Measurements from ENCODE around the gene LTK. TPM values are rescaled to one million over a fixed set of nuclear protein-coding genes. Genes with fewer than 3 reads are reported as not detected.

LTK gene
- polyA plus RNA-seq, 1 donor (not counting 4 experiments of a cell fraction or from before 2014, with no cell fraction given) = not detected

DNA sequence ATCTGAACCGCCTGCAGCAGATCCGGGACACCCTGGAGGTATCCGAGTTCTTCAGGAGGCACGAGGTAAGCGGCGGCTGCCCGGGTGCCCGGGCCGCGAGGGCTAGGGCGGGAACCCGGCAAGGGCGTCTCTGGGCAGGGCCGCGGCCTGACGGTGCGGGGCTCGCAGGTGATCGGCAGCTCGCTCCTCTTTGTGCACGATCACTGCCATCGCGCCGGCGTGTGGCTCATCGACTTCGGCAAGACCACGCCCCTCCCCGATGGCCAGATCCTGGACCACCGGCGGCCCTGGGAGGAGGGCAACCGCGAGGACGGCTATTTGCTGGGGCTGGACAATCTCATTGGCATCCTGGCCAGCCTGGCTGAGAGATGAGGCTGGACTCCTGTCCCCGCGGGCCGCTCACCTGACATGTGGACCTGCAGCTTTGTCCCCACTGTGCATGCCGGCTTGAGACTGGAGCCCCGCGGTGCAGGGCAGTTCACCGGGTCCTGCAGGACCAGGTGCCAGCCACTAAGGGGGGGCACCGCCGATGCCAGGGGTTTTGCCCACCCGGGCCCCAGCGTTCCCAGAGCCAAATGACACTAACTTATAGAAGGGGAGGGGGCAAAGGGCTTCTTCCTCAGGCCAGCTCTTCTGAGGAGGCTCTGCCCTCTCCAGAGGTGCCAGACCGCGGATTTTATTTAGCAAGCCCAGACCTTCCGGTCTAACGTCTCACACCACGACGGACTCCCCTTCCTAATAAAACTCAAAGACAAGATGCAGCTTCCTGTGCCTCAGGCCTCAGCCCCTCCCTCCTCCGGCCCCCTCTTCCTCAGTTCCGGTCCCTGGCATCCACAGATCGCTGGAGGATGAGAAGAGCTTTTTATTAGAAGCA lies 10.6 kb downstream of the LTK start:
- H4K20me1 ChIP-seq (ENCODE audit: control insufficient read depth, extremely low read depth, insufficient read depth, low read length) = no peaks in the 10 kb centered on the region
- H2AFZ ChIP-seq (ENCODE audit: control insufficient read depth, low read length) = no peak overlapping the region
- H3K79me2 ChIP-seq (ENCODE audit: control insufficient read depth, insufficient read depth, low read length) = no peaks in the 10 kb centered on the region
- peaks cover 23% of the 10 kb centered on the region for H3K4me1 ChIP-seq (ENCODE audit: control insufficient read depth, extremely low read depth, insufficient read depth, low read length)
- peaks cover 3% of the 10 kb centered on the region for H3K9me1 ChIP-seq (ENCODE audit: control insufficient read depth, extremely low read depth, insufficient read depth, low read length)
- no peak overlapping the region for H3K9ac ChIP-seq (ENCODE audit: control insufficient read depth, extremely low read depth, insufficient read depth, low read length)
- FAIRE-seq = no peak
- TF ChIP-seq, protein P1, sequence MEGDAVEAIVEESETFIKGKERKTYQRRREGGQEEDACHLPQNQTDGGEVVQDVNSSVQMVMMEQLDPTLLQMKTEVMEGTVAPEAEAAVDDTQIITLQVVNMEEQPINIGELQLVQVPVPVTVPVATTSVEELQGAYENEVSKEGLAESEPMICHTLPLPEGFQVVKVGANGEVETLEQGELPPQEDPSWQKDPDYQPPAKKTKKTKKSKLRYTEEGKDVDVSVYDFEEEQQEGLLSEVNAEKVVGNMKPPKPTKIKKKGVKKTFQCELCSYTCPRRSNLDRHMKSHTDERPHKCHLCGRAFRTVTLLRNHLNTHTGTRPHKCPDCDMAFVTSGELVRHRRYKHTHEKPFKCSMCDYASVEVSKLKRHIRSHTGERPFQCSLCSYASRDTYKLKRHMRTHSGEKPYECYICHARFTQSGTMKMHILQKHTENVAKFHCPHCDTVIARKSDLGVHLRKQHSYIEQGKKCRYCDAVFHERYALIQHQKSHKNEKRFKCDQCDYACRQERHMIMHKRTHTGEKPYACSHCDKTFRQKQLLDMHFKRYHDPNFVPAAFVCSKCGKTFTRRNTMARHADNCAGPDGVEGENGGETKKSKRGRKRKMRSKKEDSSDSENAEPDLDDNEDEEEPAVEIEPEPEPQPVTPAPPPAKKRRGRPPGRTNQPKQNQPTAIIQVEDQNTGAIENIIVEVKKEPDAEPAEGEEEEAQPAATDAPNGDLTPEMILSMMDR (optimal IDR thresholded peaks at IDR 0.05 in 1 of 3, IDR thresholded peaks at IDR 0.05 in 1 of 3, conservative IDR thresholded peaks at IDR 0.05 in 1 of 3; ENCODE audit: extremely low read depth in 1 of 3, insufficient read depth in 2 of 3, low read length in 3 of 3) = no peak
- TF ChIP-seq EZH2 (IDR thresholded peaks at IDR 0.05; ENCODE audit: low read length) = peak; percentile 27
- H3K9me3 ChIP-seq (ENCODE audit: control insufficient read depth, low read depth, low read length) = no peaks in the 10 kb centered on the region
- peak overlapping the region in 1 of 3 experiments; percentile 20 for H3K4me3 ChIP-seq (ENCODE audit: control insufficient read depth in 2 of 3, extremely low read depth in 1 of 3, insufficient read depth in 2 of 3, low read depth in 1 of 3, low read length in 3 of 3)
- peak overlapping the region; percentile 56 for H3K4me2 ChIP-seq (ENCODE audit: control insufficient read depth, extremely low read depth, insufficient read depth, low read depth, low read length)
- dilution Hi-C loops (cut with MboI; ENCODE audit: extremely low pct_ligation_motif_present, low sequenced_read_pairs) = no loop called here
- no peaks in the 10 kb centered on the region for H3K36me3 ChIP-seq (ENCODE audit: control insufficient read depth in 2 of 2, extremely low read depth in 1 of 2, insufficient read depth in 2 of 2, low read length in 2 of 2)
- no peak for DNase-seq (ENCODE audit: low read depth, low spot score)
- peaks cover 71% of the 10 kb centered on the region for H3K27me3 ChIP-seq (ENCODE audit: control insufficient read depth, extremely low read depth, insufficient read depth, low read length)
- no peak overlapping the region for H3K27ac ChIP-seq (ENCODE audit: control insufficient read depth, insufficient read depth, low read length)

DNA sequence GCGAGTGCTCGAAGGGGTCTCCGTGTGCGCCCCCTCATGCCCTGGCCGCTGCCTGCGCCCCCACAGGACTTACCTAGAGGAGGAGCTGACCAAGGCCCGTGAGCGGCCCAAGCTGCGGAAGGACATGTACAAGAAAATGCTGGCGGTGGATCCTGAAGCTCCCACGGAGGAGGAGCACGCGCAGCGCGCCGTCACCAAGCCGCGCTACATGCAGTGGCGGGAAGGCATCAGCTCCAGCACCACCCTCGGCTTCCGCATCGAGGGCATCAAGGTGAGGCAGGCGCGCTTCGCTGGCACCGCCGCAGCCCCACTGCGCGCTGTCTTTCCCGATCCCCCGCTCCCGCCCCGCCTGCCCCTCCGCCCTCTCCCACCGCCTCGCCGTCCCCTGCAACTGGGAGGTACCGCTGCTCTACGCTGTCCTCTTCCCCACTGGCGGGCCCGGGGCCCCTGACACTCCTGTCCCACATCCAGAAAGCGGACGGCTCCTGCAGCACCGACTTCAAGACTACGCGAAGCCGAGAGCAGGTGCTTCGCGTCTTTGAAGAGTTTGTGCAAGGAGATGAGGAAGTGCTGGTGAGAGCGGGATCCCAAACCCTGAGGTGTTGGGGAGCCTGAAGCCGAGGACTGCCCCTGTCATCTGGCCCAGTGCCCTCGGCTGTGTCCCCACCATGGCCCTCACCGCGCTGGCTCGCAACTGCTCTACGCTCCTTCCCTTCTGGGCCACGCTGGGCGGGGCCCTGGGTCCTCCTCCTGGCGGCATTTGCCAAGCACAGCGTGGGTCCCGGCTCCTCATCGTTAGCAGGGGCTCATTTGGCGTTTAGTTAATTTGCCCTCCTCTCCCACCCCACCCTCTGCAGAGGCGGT lies 11.5 kb downstream of the LTK start:
- FAIRE-seq = no peak
- DNase-seq (ENCODE audit: low read depth, low spot score) = no peak
- Histone ChIP-seq H3K4me3 (ENCODE audit: control insufficient read depth in 2 of 3, extremely low read depth in 1 of 3, insufficient read depth in 2 of 3, low read depth in 1 of 3, low read length in 3 of 3) (peak overlapping the region in 1 of 3 experiments; percentile 34), H3K9me1 (ENCODE audit: control insufficient read depth, extremely low read depth, insufficient read depth, low read length) (peaks cover 3% of the 10 kb centered on the region), H3K79me2 (ENCODE audit: control insufficient read depth, insufficient read depth, low read length) (no peaks in the 10 kb centered on the region), H3K27me3 (ENCODE audit: control insufficient read depth, extremely low read depth, insufficient read depth, low read length) (peaks cover 73% of the 10 kb centered on the region), H3K36me3 (ENCODE audit: control insufficient read depth in 2 of 2, extremely low read depth in 1 of 2, insufficient read depth in 2 of 2, low read length in 2 of 2) (no peaks in the 10 kb centered on the region), H4K20me1 (ENCODE audit: control insufficient read depth, extremely low read depth, insufficient read depth, low read length) (no peaks in the 10 kb centered on the region), H3K4me2 (ENCODE audit: control insufficient read depth, extremely low read depth, insufficient read depth, low read depth, low read length) (peak overlapping the region; percentile 56), H3K4me1 (ENCODE audit: control insufficient read depth, extremely low read depth, insufficient read depth, low read length) (peaks cover 23% of the 10 kb centered on the region), H3K9ac (ENCODE audit: control insufficient read depth, extremely low read depth, insufficient read depth, low read length) (no peak overlapping the region), H2AFZ (ENCODE audit: control insufficient read depth, low read length) (no peak overlapping the region), H3K27ac (ENCODE audit: control insufficient read depth, insufficient read depth, low read length) (no peak overlapping the region), H3K9me3 (ENCODE audit: control insufficient read depth, low read depth, low read length) (no peaks in the 10 kb centered on the region)
- TF ChIP-seq EZH2 (IDR thresholded peaks at IDR 0.05; ENCODE audit: low read length) = peak; percentile 93
- TF ChIP-seq, protein P1 (optimal IDR thresholded peaks at IDR 0.05 in 1 of 3, IDR thresholded peaks at IDR 0.05 in 1 of 3, conservative IDR thresholded peaks at IDR 0.05 in 1 of 3; ENCODE audit: extremely low read depth in 1 of 3, insufficient read depth in 2 of 3, low read length in 3 of 3) = no peak
- dilution Hi-C loops (cut with MboI; ENCODE audit: extremely low pct_ligation_motif_present, low sequenced_read_pairs) = no loop called here
